Retina (tissue), 1 donor: Measurements from ENCODE around the gene AZU1.

ENCODE experiments used
- DNase-seq: peaks from one replicate; pipeline ENCODE4 v3.0.0-alpha.2; 2016

Gene AZU1

GRCh38 chr19:855566-856120, 28.0 kb downstream of the AZU1 start:
- DNase-seq, result no peak

DNA sequence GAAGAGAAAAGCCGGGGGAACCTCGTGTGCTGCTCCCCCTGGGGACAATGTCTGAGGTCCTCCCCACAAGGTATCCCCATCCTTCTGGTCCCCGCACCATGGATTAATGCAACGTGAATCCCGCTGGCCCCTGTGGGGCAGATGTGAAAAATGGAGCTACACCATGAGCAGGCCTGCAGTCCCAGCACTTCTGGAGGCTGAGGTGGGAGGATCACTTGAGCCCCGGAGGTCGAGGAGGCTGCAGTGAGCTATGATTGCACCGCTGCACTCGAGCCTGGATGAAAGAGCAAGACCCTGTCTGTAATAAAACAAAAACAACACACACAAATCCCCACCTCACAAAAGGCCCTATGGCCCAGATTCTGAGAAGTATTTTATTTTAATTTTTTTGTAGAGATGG, 30.6 kb downstream of the AZU1 start:
- DNase-seq, result no peak

- no peak for DNase-seq
Measured at GRCh38 chr19:858868-859843, 31.5 kb downstream of the AZU1 start, which contains the start of gene CFD. CFD (plus strand) TSS chr19:859664; CDS start chr19:859690, 26 bp downstream.

DNA sequence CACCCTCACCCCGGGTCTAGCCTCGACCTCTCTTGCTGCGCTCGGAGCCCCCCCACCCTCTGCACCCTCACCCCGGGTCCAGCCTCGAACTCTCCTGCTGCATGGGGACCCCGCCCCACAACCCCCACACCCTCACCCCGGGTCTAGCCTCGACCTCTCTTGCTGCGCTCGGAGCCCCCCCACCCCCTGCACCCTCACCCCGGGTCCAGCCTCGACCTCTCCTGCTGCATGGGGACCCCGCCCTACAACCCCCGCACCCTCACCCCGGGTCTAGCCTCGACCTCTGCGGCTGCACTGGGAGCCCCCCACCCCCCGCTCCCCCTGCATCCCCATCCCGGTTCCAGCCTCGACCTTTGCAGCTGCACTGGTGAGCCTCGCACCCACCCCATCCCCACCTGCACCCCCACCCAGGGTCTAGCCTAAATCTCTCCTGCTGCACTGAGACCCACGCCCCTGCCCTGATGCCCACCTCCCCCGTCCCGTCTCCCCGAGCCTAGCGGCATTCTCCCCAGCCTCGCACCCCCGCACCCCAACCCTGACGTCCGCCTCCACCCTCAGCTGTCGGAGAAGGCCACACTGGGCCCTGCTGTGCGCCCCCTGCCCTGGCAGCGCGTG, 33.6 kb downstream of the AZU1 start:
- DNase-seq, result no peak

DNA sequence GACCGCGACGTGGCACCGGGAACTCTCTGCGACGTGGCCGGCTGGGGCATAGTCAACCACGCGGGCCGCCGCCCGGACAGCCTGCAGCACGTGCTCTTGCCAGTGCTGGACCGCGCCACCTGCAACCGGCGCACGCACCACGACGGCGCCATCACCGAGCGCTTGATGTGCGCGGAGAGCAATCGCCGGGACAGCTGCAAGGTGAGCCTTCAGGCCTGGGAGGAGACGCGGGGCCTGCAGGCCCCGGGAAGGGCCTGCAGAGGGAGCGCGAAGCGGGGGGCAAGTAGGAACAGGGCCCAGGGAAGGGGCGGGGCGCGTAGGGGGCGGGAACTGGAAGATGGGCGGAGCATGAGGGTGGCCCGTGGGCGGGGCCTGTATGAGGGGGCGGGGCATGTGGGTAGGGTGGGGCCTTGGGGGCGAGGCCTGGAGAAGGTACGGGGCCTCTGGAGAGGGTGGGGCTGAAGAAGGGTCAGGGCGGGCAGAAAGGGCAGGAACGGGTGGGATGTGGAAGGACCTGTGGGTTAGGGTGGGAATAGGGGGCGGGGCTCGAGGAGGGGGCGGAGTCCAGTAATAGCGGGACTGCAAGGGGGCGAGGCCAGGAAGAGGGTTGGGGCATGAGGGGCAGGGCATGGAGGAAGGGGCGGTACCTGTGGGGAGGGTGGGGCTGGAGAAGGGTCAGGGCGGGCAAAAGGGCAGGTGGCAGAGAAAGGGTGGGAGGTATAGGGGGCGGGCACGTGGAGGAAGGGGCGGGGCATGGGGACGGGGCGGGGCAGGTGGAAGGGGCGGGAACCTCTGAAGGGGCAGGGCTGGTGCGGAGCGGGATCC, 34.3 kb downstream of the AZU1 start:
- DNase-seq, result peak; percentile 36

DNA sequence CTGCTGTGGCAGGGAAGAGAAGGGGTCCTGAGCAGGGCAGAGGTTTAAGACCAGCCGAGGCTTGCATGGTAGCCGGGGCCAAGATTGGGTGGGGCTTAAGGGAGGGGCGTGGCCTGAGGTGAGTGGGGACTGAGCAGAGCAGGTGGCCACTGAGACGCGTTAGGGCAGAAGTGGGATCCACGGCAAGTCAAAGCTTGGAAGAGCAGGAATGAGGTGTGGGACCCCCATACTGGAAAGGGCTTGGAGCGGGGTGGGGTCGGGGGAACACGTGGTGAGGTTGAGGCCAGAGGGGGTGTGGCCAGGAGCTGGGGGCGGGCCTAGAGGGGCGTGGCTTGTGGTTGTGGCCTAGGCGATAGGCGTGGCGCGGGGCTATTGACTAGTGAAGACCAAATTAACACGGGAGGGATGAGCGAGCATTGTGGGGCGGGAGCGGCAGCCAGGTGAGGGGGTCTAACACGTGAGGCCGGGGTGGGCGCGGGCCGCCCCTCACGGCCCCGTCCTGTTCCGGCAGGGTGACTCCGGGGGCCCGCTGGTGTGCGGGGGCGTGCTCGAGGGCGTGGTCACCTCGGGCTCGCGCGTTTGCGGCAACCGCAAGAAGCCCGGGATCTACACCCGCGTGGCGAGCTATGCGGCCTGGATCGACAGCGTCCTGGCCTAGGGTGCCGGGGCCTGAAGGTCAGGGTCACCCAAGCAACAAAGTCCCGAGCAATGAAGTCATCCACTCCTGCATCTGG, 35.1 kb downstream of the AZU1 start:
- DNase-seq, result peak; percentile 38

GRCh38 chr19:863315-863620, 35.6 kb downstream of the AZU1 start:
- no peak for DNase-seq

DNA sequence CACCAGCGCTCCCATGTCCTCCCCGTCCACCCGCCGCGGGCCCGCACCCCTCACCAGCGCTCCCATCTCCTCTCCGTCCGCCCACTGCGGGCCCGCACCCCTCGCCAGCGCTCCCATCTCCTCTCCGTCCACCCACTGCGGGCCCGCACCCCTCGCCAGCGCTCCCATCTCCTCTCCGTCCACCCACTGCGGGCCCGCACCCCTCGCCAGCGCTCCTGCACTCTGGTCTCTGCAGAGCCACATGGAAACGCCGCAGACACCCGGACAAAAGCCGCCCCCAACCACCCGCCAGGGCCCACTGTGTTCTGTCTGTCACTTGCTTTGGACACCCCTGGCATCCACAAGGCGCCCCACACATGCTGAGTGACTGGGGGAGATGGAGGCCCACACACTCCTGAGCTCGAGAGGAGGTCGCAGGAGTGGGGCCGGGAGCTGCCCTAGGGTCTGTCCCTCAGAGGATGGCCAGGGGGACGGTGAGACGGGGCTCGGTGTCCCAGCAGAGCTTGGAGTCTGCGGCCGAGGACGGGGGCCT, 39.2 kb downstream of the AZU1 start:
- DNase-seq, result no peak

- DNase-seq, result no peak
Measured at GRCh38 chr19:867301-867793, 39.7 kb downstream of the AZU1 start.

GRCh38 chr19:867855-868457, 40.3 kb downstream of the AZU1 start:
- DNase-seq, result no peak

- DNase-seq, result no peak
Measured at GRCh38 chr19:868458-869244, 41.0 kb downstream of the AZU1 start.

DNA sequence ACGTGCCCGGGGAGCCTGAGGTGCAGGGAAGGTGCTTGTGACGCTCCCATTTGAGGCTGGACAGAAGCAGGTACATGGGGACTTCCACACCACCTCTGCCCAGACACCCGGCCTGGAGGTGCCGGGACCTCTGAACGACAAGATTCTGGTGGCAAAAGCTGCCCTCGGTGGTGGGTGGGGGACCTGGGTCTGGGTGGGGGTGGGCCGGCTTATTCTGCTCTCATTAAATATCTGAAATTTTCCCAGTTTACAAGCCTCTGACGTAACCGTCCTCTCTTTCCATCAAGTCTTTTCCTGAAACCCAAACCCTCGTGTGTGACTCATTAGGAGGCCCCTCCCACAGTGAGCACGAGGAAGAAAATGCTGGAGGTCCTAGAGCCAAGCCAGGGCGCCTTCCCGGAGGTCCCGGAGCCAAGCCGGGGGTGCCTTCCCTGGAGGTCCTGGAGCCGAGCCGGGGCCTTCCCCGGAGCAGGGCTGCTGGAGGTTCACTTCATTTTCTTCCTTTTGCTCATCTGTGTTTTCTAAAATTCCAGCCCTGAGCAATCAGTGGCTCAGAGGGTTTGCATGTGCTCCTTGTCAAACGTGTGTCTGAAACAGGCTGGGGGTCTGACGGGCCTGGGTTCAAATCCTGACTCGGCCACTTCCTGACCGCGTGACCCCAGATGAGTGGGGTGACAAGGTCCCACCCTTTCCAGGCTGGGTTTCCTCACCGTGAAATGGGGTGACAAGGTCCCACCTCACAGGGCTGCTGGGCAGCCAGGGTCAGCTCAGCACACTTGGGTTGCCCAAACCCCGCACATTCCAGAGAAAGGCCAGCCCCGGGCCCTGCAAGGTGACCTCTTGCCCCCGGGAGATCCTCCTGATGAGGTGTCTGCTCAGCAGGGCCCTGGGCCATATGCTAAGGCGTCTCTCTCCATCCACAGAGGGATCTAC, 41.9 kb downstream of the AZU1 start:
- no peak for DNase-seq

DNA sequence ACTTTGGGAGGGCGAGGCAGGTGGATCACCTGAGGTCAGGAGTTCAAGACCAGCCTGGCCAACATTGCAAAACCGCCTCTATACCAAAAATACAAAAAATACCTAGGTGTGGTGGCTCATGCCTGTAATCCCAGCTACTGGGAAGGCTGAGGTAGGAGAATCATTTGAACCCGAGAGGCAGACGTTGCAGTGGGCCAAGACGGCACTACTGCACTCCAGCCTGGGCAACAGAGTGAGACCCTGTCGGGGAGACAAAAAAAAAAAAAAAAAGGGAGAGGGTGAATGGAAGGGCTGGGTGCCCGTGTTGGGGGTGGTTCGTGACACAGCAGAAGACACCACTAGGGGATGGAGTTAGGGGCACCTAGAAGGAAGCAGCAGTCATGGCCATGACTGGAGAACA, 42.7 kb downstream of the AZU1 start:
- no peak for DNase-seq

DNA sequence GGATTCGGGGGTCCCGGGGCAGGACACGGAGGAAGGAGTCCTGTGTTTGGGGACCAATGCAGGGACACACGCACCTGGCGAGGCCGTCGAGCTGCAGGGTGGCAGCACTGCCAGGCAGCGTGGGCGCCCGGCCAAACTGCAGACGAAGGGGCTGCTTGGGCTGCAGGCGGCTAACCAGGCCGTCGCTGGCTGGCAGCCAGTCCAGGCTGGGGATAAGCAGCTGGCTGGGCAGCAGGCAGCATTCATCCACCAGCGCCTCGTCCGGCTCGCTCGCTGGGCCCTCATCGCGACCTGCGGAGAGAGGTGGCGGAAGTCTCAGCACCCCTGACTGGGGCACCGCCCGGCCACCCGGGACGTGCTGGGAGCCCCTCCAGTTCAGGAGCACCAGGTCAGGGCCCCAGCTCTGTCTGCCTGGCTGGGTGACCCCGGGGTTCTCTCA, 43.3 kb downstream of the AZU1 start:
- no peak for DNase-seq

DNA sequence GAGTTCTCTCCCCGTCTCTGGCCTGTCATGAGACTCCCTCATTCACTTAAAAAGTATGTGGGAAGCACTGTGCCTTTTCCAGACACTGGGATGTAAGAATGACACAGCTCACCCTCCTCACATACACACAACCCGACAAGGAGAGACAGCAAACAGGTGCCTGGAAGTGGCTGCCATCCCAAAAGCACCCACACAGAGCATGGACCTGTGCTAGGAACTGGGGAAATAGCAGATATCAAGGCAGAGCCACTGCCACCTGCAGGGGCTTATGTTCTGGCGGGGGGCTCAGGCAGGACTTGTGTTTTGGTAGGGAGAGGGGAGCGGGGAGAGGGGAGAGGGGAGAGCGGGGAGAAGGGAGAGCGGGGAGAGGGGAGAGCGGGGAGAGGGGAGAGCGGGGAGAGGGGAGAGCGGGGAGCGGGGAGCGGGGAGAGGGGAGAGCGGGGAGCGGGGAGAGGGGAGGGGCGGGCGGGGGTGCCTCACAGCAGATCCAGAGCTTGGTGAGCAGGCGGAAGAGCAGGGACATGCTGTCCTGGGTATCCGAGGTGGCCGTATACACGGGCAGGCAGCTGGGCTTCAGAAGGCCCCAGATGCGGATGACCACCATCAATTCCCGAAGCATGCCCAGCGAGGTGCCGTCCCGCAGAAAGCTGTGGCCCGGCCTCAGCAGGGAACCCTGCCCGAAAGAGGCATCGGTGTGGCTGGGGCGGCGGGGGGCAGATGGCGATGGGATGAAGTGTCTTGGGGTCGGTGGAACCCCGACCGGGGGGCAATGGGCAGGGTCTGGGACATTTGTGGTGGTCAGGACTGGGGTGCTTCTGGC, 44.0 kb downstream of the AZU1 start:
- no peak for DNase-seq

GRCh38 chr19:872266-872951, 44.8 kb downstream of the AZU1 start:
- DNase-seq, result no peak

DNA sequence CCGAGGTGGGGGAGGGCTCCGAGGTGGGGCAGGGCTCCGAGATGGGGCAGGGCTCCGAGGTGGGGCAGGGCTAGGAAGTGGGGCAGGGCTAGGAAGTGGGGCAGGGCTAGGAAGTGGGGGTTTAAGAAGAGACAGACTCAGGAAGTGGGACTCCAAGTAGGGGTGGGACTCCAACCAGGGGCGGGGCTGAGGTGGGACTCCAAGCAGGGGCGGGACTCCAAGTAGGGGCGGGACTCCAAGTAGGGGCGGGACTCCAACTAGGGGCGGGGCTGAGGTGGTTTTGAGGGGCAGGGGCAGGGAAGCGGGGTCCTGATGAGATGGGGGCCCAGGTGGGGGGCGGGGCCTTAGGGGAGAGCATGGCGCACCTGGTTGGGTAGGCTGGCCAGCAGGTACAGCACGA, 45.4 kb downstream of the AZU1 start:
- DNase-seq, result no peak

DNA sequence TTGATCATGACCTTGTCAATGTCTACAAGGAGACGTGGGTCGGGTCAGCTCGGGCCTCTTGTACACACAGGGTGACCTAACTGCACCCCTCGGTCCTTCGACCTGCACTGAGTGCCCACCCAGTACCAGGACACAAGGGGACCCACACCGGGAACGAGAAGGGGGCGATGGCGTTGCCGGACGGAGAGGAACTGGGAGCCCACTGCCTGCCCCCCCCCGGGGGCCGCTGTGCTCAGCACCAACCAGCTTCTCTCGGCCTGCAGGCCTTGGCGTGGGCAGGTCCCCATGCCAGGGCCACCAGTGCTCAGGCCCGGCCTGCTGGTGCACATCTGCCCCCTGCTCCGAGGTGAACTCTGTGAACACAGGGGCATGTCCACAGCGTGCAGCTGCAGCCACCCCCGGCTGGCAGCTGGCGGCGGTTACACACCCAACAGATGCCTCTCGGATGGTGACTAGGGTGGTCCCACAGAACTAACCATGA, 46.0 kb downstream of the AZU1 start:
- no peak for DNase-seq
